D341Med (cell line): ENCODE data around the gene ZNF397.
"Not testable (repeated sequence)": the region's sequence is repeated elsewhere in the genome, so short reads cannot be mapped to it uniquely, and the experiment has no call there.

Experiments used
- DNase-seq: peaks from one replicate; pipeline ENCODE4 v3.0.0; 2012; ENCODE audit warnings: low spot score

ZNF397 gene

DNA sequence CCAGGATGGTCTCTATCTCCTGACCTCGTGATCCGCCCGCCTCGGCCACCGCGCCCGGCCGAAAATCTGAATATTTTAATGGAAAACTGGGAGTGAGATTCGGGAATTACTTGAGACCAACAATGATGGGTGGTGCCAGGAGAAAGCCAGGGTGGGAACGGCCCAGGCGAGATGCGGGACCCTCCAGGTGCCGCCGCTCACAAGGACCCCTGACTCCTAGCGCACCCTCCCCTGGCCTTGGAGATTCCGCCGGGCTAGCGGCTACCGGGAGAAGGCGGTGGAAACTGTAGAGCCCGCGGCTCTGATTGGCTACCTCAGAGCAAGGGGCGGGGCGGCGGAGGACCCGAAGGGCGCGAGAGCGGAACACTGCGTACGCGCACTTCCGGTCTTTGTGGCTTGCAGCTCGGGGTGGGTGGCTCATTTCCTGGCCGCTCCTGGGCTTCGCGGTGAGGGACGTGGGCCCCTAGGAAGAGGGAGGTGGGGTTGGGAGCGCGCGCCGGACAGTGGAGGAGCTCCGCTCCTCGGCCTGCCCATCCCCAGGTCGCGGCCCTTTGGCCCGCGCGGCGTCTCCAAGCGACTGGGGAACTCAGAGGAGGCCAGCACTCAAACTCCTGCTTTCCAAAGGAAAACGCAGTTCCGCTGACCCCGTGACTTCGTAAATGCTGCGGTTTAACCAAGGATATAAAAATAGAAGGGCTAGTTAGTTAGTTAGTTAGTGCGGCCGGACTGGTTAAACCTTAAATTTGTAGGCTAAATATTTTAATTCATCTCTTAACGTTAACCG is at the start of gene ZNF397:
TSS of gene ZNF397 (plus strand) at position 371 of the 784 bp plus-strand sequence. CDS start 1,437 bp downstream, outside the sequence.
- peak; percentile 100 for DNase-seq

DNA sequence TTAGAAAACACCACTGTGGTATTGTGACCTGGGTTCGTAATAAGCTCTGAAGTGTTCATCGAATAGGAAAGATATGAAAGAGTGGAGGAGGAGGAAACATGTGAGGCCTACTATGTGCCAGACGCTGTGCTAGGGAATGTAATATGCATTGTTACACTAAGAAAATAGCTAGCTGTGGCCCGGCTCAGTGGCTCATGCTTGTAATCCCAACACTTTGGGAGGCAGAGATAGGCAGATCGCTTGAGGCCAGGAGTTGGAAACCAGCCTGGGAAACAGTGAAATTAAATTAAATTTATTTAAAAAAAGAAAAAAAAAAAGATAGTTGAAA is 49.2 kb upstream of the ZNF397 start:
- no peak for DNase-seq

GRCh38 chr18:35192415-35192814 is 48.4 kb upstream of the ZNF397 start:
- DNase-seq = no peak

DNA sequence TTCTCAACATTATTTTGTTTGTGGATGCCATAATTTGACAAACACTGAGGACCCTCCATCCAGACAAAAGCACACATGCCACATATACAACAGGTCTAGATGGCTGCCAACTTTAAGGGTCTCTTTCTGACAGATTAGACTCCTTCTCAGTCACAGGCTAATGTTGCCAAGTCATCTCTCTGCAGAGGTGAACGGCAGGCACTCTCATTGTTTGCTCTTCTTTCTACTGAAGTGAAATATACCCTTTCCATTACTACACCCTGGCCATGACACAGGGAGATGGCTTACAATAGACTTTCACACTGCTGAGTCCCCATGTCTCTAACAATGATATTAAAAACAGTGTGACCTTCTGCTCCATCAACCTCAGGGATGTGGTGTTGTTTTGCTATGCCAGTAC is 47.5 kb upstream of the ZNF397 start:
- no peak for DNase-seq

DNA sequence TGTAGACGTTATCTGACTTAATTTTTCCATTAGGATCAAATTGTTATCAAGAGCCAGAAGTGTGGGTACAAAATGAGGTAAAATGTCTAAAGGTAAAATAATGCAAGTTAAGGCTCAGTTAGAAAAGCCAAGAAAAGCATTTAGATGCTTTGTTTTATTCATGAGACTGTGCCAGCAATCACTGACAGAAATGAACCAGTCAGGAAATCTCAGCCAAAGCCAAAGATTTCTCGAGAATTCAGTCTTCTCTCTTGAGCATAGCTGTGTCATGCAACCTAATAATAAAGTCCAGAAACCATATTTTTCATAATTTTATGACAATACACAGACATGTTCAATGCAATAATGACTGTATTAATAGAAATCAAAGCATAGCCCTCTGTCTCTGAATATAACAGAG is 43.5 kb upstream of the ZNF397 start:
- no peak for DNase-seq

DNA sequence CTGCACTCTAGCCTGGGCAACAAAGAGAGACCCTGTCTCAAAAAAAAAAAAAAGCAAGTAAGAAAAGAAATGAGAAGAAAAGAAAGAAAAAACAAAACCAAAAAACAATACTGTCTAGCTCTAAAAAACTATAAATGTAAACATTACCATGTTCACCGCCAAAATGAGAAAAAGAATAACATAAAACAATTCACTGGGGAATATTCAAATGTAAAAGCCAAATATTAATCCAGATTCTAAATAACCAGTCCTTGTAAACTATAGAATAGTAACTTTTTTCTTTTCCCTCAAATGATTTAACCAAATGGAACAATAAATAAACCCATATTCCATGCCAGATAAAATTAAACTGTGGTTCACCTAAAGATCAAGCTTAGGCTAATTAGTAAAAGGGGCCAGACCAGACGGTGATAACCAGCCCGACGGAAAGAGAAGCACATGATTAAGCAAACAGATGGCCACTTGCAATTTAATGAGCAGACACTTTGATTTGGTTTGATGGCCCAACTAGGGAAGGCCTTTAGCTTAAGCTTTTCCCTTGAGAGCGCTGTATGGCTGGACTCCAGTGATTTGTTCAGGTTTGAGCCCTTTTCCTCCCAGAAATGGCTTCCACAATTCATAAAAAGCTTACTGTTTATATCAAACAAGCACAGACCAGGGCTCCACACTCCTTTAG is 39.4 kb upstream of the ZNF397 start:
- DNase-seq = peak; percentile 84

GRCh38 chr18:35203067-35203466 is 37.8 kb upstream of the ZNF397 start:
- DNase-seq = peak; percentile 79

- no peak for DNase-seq
These were observed 35.6 kb upstream of the ZNF397 start for GRCh38 chr18:35205199-35205712.

DNA sequence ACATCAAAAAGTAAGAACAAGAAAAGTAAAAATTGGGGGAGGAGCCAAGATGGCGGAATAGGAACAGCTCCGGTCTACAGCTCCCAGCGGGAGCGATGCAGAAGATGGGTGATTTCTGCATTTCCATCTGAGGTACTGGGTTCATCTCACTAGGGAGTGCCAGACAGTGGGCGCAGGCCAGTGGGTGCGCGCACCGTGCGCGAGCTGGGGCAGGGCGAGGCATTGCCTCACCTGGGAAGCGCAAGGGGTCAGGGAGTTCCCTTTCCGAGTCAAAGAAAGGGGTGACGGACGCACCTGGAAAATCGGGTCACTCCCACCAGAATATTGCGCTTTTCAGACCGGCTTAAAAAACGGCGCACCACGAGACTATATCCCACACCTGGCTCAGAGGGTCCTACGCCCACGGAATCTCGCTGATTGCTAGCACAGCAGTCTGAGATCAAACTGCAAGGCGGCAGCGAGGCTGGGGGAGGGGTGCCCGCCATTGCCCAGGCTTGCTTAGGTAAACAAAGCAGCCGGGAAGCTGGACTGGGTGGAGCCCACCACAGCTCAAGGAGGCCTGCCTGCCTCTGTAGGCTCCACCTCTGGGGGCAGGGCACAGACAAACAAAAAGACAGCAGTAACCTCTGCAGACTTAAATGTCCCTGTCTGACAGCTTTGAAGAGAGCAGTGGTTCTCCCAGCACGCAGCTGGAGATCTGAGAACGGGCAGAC is 34.9 kb upstream of the ZNF397 start:
- DNase-seq = not testable (repeated sequence)

DNA sequence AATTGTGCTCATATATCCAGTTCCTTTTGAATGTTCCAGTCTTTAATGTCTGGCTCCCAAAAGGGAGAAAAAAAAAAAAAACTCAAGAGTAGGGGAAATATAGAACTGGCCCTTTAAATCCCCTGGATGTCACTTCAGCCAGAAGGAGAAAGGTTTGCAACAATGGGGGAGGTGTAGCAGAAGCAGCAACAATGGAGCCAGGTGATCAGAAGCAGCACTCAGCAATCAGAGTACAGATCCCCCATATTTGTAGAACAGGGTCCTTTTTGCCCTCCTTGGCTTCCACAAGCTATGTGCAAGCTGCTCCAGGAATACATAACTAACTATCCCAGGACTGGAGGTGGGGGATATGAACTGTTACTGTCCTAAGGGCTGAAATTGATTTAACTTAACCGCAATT is 25.8 kb upstream of the ZNF397 start:
- peak; percentile 43 for DNase-seq

GRCh38 chr18:35216611-35217010 is 24.2 kb upstream of the ZNF397 start:
- DNase-seq = not testable (repeated sequence)

DNA sequence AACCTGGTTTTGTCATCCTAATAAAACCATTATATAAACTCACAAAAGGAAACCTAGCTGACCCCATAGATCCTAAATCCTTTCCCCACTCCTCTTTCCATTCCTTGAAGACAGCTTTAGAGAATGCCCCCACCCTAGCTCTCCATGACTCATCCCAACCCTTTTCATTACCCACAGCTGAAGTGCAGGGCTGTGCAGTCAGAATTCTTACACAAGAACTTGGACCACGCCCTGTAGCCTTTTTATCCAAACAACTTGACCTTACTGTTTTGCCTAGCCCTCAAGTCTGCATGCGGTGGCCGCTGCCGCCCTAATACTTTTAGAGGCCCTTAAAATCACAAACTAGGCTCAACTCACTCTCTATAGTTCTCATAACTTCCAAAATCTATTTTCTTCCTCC is 21.5 kb upstream of the ZNF397 start:
- DNase-seq = not testable (repeated sequence)

DNA sequence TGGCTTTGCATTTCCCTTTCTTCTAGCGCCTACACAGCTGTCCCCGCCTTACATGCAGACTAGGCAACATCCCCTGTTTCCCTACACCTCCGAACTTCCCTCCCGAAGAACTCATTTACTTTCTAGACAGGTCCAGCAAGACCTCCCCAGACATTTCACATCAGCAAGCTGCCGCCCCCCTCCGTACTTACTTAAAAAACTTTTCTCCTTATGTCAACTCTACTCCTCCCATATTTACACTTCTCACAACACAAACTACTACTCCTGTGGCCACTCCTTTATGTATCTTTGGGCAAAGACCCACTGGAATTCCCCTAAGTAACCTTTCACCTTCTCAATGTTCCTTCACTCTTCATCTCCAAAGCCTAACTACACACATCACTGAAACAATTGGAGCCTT is 20.4 kb upstream of the ZNF397 start:
- no peak for DNase-seq

DNA sequence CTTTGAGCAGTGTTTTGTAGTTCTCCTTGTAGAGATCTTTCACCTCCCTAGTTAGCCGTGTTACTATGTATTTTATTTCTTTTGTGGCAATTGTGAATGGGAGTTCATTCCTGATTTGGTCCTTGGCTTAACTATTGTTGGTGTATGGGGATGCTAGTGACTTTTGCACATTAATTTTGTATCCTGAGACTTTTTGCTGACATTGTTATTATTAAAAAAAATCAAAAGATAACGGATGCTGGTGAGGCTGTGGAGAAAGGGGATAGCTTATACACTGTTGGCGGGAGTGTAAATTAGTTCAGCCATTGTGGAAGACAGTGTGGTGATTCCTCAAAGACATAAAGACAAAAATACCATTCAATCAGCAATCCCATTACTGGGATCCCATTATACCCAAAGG is 17.0 kb upstream of the ZNF397 start:
- no peak for DNase-seq

DNA sequence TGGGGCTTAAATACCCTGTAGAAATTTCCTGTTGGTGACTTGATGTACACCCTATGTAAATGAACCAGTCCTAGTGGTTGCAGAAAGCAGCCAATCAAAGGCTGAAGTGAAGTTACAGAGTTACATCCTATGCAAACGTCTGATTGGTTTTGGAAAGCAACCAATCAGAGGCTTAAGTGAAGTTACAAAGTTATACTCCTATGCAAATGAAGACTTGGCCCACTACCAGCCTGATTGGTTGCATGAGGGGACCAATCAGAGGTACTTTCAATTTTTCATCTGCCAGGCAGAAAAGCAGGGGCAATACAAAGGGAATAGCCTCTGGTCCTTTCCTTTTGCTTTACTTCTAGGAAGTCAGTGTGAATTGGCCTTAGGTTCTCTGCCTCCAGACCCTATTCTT is 13.6 kb upstream of the ZNF397 start:
- DNase-seq = no peak

- peak; percentile 84 for DNase-seq
These were observed 9.8 kb upstream of the ZNF397 start for GRCh38 chr18:35231052-35231451.

DNA sequence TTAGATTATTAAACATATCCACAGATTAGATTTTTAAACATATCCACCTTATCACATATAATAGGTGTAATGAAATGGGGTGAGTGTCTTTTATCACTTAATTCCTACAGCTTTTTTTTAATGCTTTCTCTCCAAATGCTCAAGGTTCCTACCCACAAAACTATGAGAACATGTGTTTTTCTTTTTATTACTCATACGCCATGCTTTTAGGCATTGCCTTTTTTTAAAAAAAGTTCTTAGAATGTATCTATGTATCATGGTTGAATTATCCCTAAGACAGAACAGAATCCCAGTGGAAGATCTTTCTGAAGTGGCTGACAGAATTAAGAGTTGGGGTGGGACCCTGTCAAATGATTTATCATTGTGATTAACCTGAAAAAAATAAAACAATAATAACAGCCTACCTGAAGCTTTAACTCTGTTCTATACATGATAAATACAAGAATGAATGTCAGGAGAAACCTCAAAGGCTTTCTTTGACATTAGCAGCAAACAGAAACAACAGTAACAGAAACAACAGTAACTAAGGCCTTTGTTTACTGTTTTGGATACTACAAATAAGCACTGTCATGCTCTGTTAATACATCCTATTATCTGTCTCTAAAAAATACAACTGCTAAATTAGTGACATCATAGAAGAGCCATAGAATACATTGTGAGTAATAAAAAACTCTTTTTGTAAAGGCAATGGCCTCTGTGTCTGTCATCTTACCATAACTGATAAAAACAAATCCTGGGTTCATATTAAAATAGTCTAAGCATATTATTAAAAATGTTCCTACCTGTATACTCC is 4.1 kb upstream of the ZNF397 start:
- DNase-seq = no peak

- no peak for DNase-seq
These were observed 1.5 kb upstream of the ZNF397 start for GRCh38 chr18:35239314-35239713.

DNA sequence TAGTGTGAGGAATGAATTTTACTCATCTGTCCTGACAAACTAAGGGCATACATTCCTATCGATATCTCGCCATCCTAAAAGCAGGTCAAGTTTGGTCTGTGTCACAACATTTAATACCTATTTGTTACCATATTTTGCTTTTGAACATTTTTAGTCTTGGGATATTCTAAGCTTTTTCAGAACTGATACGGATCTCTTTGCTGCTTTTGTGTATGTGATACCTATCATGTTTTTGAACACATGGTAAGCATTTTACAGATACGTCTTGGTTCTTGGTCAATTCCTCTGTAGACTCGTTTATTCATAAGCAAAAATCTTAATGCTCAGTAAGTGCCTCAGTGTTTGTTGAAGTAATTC is 592 bp downstream of the ZNF397 start:
- no peak for DNase-seq

DNA sequence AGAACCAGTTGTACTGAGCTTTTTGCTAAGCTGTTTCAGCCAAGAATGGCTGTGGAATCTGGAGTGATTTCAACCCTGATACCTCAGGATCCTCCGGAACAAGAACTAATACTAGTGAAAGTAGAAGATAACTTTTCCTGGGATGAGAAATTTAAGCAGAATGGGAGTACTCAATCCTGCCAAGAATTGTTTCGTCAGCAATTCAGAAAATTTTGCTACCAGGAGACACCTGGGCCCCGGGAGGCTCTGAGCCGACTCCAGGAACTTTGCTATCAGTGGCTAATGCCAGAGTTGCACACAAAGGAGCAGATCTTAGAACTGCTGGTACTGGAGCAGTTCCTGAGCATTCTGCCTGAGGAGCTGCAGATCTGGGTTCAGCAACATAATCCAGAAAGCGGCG is 1.6 kb downstream of the ZNF397 start:
- no peak for DNase-seq

DNA sequence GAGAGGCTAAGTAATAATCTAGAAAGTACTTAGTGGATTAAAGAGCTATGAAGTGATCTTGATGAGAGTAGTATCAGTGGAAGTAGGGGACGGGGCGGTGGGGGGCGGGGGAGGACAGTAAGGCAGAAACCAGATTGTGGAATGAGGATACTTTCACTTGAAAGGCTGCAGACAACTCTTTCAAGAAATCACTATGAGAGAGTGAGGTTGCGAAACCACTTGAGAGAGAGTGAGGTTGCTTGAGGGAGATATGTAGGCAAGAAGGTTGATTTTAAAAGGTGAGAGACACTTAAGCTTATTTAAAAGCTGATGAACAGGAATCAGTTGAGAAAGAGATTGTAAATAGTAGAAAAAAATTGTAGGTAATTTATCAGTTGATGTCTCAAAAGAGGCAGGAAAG is 3.8 kb downstream of the ZNF397 start:
- DNase-seq = no peak

DNA sequence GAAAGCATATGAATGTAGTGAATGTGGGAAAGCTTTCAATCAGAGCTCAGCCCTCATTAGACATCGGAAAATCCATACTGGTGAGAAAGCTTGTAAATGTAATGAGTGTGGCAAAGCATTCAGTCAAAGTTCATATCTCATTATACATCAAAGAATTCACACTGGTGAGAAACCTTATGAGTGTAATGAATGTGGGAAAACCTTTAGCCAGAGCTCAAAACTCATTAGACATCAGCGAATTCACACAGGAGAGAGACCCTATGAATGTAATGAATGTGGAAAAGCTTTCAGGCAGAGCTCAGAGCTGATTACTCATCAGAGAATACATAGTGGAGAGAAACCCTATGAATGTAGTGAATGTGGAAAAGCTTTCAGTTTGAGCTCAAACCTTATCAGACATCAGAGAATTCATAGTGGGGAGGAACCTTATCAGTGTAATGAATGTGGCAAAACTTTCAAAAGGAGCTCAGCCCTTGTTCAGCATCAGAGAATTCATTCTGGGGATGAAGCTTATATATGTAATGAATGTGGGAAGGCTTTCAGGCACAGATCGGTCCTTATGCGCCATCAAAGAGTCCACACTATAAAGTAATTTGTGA is 5.0 kb downstream of the ZNF397 start:
- no peak for DNase-seq
